ENCODE data around the gene SLC16A5.

SLC16A5 gene

DNA sequence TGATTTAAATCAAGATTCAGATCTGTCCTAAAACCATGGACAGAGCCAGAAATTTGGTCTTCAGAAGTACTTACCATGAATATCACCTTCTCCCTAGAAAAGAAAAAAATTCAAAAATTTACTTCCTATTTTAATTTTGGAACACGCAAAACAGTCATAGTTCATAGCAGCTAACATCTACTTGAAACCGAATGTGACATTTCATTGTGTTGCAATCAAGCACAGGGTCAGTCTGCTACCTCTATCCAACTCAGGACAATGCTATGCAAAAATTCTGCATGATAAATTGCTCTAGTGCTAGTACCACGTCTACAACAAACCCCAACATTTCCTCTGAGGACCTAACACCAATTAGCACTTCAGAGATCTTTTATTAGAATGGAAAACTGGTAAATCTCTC, 58.8 kb downstream of the SLC16A5 start:
- no peaks in the 10 kb centered on the region for H3K9me3 ChIP-seq (ENCODE audit: severe bottlenecking)
- peaks cover 87% of the 10 kb centered on the region for H3K36me3 ChIP-seq
- DNase-seq = no peak
- no peak overlapping the region for H3K27ac ChIP-seq
- no peak overlapping the region for H3K4me3 ChIP-seq (ENCODE audit: low read depth, low read length)
- no peaks in the 10 kb centered on the region for H3K27me3 ChIP-seq (ENCODE audit: insufficient read depth, low read depth, severe bottlenecking)
- TF ChIP-seq, protein P1, sequence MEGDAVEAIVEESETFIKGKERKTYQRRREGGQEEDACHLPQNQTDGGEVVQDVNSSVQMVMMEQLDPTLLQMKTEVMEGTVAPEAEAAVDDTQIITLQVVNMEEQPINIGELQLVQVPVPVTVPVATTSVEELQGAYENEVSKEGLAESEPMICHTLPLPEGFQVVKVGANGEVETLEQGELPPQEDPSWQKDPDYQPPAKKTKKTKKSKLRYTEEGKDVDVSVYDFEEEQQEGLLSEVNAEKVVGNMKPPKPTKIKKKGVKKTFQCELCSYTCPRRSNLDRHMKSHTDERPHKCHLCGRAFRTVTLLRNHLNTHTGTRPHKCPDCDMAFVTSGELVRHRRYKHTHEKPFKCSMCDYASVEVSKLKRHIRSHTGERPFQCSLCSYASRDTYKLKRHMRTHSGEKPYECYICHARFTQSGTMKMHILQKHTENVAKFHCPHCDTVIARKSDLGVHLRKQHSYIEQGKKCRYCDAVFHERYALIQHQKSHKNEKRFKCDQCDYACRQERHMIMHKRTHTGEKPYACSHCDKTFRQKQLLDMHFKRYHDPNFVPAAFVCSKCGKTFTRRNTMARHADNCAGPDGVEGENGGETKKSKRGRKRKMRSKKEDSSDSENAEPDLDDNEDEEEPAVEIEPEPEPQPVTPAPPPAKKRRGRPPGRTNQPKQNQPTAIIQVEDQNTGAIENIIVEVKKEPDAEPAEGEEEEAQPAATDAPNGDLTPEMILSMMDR (IDR thresholded peaks at IDR 0.05; ENCODE audit: low read depth, low read length) = no peak

DNA sequence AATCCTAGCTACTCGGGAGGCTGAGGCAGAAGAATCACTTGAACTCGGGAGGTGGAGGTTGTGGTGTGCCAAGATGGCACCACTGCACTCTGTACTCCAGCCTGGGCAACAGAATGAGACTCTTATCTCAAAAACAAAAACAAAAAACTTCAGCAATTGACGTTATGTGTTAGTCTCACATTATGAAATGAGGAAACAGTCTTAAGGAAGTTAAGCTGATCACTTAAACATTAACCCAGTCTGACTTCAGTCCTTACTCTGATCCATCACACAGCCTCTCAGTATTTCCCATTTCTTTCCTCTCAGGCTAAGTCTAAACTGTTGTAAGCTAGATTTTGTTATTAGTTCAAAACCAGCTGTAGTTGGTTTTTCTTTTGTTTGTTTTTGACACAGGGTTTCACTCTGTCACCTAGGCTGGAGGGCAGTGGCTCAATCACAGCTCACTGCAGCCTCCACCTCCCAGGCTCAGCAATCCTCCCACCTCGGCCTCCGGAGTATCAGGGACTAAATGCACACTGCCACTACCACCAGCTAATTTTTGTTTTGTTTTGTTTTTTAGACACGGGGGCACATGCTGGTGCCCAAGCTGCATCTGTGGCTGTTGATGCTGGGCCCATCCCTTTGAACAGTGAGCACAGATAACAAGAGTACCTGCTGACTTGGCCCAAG, 60.3 kb downstream of the SLC16A5 start:
- no peaks in the 10 kb centered on the region for H3K27me3 ChIP-seq (ENCODE audit: insufficient read depth, low read depth, severe bottlenecking)
- H3K27ac ChIP-seq = no peak overlapping the region
- H3K9me3 ChIP-seq (ENCODE audit: severe bottlenecking) = no peaks in the 10 kb centered on the region
- DNase-seq = no peak
- no peak overlapping the region for H3K4me3 ChIP-seq (ENCODE audit: low read depth, low read length)
- peaks cover 85% of the 10 kb centered on the region for H3K36me3 ChIP-seq
- TF ChIP-seq, protein P1 (IDR thresholded peaks at IDR 0.05; ENCODE audit: low read depth, low read length) = no peak

DNA sequence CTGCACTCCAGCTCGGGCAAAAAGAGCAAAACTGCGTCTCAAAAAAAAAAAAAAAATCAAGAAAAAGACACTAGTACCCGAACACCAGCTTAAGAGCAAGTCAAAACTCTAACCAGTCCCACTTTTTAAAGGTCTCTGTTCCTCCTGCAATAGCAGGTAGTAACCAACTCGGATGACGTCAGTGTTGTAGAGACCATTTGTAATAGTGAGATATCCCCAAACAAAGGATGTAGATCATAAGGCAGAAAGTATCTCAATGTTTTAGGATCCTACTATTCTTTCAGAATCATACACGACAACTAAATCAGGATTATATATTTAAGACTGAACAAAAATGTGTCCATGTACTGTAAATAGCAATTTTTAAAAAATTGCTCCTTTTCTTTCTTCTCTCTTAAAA, 64.2 kb downstream of the SLC16A5 start:
- Histone ChIP-seq H3K36me3 (peaks cover 52% of the 10 kb centered on the region), H3K27me3 (ENCODE audit: insufficient read depth, low read depth, severe bottlenecking) (no peaks in the 10 kb centered on the region), H3K9me3 (ENCODE audit: severe bottlenecking) (no peaks in the 10 kb centered on the region), H3K27ac (no peak overlapping the region; the same call in 1 of the 2 replicates), H3K4me3 (ENCODE audit: low read depth, low read length) (no peak overlapping the region)
- TF ChIP-seq, protein P1 (IDR thresholded peaks at IDR 0.05; ENCODE audit: low read depth, low read length) = no peak
- DNase-seq = no peak

DNA sequence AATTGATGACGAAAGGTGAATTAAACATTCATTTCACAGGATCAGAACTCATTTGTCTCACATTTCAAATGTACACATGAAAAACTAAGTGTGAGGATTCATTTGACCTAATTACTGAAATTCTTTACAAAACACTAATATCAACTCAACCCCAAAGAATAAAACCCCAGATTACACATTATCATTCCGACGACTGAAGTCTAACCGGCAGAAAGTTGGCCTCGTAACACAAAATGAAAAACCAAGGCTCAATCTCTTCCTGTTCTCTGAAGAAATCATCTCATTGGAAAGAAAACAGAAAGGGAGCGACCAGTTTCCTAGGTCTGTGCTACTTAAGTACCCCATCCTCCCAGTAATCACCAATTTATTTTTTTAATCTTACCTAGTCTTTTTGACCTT, 64.8 kb downstream of the SLC16A5 start:
- Histone ChIP-seq H3K27me3 (ENCODE audit: insufficient read depth, low read depth, severe bottlenecking) (no peaks in the 10 kb centered on the region), H3K4me3 (ENCODE audit: low read depth, low read length) (peak overlapping the region; percentile 81), H3K36me3 (peaks cover 52% of the 10 kb centered on the region), H3K27ac (no peak overlapping the region; the same call in 1 of the 2 replicates), H3K9me3 (ENCODE audit: severe bottlenecking) (no peaks in the 10 kb centered on the region)
- DNase-seq = no peak
- TF ChIP-seq, protein P1 (IDR thresholded peaks at IDR 0.05; ENCODE audit: low read depth, low read length) = no peak

DNA sequence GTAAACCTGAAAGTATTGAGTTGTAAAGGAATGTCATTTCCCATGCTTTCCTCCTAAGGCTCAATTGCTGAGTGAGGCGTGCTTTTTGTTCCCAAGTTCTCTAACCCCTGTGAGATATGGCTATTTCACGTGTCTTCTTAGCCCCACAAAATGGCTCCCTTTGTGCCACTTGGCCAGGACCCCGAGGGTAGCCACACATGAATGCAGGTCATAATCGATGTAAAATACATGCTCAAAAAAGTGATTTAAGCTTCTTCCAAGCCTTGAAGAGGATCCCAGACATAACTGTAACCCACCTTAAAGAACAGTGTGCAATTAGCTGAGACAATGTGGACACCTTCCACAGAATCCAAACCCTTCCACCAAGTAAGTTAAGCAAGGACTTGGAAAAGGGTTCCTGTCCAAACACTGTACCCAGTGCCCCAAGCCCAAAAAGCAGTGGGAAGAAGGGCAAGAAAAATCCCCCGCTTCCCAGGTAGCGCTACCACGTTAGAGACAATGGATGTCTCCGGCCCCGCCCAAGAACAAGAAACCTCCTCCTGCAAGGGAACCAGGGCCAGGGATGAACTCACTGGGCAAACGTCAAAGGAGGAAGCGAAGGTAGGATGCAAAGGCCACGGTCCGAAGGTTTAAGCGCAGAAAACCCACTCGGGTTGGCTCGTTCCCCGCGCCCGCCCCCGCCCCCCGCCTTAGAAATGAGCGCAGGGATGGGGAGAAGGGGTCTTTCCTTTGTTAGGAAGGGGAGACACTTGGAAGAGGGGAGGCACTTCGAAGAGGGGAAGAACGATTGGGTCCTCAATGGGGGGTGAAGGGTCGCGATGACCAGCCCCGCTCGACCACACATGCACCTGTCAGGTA, 65.4 kb downstream of the SLC16A5 start:
- H3K9me3 ChIP-seq (ENCODE audit: severe bottlenecking) = no peaks in the 10 kb centered on the region
- peak overlapping the region; percentile 85 for H3K27ac ChIP-seq
- peak overlapping the region; percentile 81 for H3K4me3 ChIP-seq (ENCODE audit: low read depth, low read length)
- no peaks in the 10 kb centered on the region for H3K27me3 ChIP-seq (ENCODE audit: insufficient read depth, low read depth, severe bottlenecking)
- DNase-seq = peak; percentile 60
- TF ChIP-seq, protein P1 (IDR thresholded peaks at IDR 0.05; ENCODE audit: low read depth, low read length) = no peak
- H3K36me3 ChIP-seq = peaks cover 51% of the 10 kb centered on the region
